Esophagus squamous epithelium (tissue), 4 donors: ENCODE data around the gene SCN5A.

Source experiments
- CTCF ChIP-seq, 6 experiments: fragments of 450-650 bp in 4 of 6; fragments of 200-600 bp in 2 of 6; sonication (generic) in 2 of 6; IDR thresholded peaks; one replicate each; pipeline ENCODE4 v1.5.1; 2016 to 2019; ENCODE audit warnings: antibody characterized with exemption in 6 of 6, mild to moderate bottlenecking in 4 of 6, moderate library complexity in 4 of 6
- POLR2A ChIP-seq, 4 donors: fragments of 450-650 bp; IDR thresholded peaks; one replicate each; pipeline ENCODE4 v1.6.1; 2017; ENCODE audit warnings: antibody characterized with exemption in 4 of 4, mild to moderate bottlenecking in 4 of 4, moderate library complexity in 3 of 4

DNA sequence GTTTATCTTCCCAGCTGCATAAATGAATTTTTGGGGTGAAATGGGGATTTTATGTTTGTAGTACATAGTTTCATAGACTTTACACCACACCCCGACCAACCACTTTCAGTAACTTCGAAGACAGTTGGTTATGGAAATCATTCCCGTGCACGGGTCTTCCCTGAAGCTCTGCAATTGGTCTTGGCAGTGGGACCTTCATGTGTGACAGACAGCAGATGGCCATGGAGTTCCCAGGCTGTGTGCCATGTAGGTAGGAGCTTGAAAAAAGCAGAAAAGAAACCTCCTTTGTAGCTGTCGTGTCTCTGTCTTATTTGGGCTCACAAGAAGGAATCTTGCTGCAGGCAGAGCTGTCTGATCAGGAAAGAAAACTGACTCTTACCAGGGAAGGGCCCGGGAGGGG, 127.5 kb downstream of the SCN5A start:
- TF ChIP-seq CTCF (IDR thresholded peaks at IDR 0.05) (no peak), POLR2A (IDR thresholded peaks at IDR 0.05) (no peak)
